A172 (cell line): ENCODE data around the gene KCNMA1. TPM values are rescaled to one million over a fixed set of nuclear protein-coding genes. Genes with fewer than 3 reads are reported as not detected.

Source experiments
- DNase-seq: peaks from one replicate; pipeline ENCODE4 v3.0.0-alpha.2; 2015; ENCODE audit warnings: low spot score
- total RNA-seq: library from RNA; depleted of rRNA; stranded (reverse); fragments of >200 nt; shearing (Covaris generic); gene quantifications from 2 replicates; pipeline ENCODE4 v1.2.3, GENCODE V29; 2014

Gene KCNMA1
- total RNA-seq, 1 experiment from 2014 or later = 50.7 TPM

DNA sequence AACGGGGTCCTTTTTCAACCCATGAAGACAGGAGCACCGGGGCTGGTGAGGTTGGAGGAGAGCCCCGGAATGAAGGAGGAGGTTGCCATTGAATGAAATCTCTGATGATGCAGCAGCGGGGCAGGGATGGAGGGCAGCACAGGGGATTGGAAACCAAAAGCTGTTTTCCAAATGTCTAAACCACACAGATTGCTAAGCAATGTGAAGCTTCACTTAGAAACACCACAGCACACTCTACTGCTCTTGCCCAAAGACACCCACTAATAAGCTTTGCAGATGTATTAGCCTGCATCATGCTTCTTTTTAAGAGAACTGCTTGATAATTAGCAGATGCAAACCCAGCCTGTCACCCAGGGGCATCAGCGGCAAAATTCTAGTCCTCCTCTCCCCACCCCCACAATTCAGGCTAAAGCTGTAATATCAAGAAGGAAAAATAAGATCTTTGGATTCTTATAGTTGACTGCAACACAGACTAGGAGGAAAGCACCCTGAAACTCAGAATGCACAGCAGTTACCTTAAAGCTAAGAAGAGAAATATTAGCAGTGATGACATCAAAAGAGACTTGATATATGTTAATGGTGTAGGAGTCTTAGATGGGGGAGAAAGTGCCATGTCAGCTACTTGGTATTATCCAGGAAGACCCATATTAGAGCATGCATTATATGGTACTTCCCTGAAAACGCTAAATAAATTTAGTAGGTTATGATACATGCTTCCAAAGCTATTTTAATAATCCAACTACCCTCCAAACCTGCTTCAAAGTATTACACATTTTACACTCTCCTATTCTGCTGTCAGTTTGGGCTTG lies 666.7 kb downstream of the KCNMA1 start:
- no peak for DNase-seq

- no peak for DNase-seq
Observed at GRCh38 chr10:76969366-76969948, 668.2 kb downstream of the KCNMA1 start.

DNA sequence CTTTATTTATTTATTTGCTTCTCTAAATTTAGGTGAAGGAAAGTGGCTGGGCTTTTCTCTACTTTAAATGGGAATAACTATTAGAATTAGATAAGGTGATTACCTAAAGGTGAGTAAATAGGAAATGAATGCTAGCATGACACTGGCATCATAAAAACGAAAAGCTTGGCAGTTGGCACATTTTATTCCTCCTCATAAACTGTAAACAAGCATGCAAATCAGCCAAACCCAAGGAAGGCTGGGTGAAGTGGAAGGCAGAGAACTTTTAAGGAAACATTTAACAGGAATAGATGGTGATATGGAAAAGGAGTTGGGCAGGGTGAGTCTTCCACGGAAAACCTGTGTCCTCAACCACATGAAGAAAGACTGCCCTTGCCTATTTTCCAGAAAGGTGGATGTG lies 669.1 kb downstream of the KCNMA1 start:
- DNase-seq = no peak

- no peak for DNase-seq
Observed at GRCh38 chr10:76962851-76963250, 674.8 kb downstream of the KCNMA1 start.

DNA sequence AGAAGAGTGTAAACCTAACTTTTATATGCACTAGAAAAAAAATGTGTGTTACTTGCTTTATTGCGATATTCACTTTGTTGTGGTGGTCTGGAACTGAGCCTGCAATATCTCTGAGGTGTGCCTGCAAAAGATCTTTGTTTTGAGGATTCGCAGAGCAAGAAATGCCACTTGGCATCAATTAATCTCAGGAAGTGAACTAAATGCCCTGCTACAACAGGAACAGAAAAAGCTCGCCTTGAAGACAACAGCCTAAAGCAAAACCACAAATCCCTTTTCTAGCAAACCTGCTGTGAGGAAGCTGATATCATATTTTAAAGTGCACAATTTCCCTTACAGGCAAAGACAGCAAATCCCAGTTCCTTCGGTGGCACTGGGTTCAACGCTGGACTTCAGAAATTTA lies 675.8 kb downstream of the KCNMA1 start:
- peak; percentile 42 for DNase-seq

- DNase-seq = no peak
Observed at GRCh38 chr10:76959111-76959510, 678.5 kb downstream of the KCNMA1 start.

DNA sequence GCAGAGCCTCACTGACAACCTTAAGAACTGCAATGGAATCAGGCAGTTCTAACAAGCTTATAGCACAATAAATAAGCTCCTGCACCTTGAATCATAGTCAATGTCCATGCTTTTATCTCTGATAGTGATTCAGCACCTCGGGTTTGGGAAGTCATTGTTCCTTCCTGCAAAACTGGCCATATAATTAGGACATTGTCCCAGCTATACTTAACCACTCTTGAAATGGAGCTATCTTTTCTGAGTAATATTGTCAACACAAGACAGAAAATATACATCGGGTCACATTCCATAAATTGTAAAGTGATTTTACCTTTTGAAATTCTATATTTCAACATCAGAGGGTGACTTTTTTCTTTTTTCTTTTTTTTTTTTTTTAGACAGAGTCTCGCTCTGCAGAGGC lies 682.8 kb downstream of the KCNMA1 start:
- no peak for DNase-seq

DNA sequence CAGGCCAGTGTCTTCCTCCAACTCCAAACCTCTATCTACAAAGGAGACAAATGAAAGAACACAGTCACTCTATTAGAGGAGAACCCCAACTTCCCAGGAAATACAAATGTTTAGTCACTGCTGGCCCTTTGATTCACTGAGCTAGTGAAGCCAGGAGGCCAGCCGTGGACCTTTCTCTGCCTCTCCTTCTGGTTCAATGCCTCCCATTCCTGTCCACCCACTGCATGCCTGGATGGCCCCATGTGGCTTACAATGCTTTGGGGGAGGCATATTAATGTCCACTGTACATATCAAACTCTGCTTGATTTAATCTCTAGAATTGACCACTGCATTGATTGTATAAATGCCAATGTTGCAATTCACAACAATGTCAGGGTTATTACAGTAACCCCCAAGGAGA lies 687.3 kb downstream of the KCNMA1 start:
- no peak for DNase-seq

- DNase-seq = no peak
Observed at GRCh38 chr10:76946270-76946669, 691.3 kb downstream of the KCNMA1 start.

- DNase-seq = no peak
Observed at GRCh38 chr10:76945166-76945565, 692.4 kb downstream of the KCNMA1 start.

GRCh38 chr10:76944640-76945039 lies 693.0 kb downstream of the KCNMA1 start:
- DNase-seq = no peak

GRCh38 chr10:76942628-76943416 lies 694.8 kb downstream of the KCNMA1 start:
- DNase-seq = peak; percentile 4

DNA sequence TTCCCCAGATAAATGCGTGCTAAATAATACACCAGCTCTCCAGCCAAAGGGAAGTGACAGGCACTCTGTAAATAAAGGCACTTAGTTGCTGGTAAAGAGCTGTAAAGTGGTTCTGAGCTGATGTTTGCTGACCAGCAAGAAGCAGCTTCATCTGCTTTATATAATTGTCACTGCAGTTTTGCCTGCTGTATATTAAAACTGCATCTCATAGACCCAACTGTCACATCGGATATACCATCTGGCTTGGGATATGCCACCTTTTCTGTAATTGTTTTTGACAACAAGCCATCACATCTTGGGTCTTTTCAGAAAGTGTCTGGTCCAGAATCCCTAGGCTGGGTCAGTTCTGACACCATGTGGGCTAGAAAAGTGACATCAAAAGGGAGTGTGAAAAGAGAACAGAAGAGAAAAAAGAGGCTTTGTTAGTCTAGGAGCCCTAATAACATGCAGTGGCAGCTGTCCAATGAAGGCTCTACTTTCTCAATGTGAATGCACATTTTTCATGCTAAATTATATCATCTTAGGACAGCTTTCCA lies 697.6 kb downstream of the KCNMA1 start:
- DNase-seq = no peak

DNA sequence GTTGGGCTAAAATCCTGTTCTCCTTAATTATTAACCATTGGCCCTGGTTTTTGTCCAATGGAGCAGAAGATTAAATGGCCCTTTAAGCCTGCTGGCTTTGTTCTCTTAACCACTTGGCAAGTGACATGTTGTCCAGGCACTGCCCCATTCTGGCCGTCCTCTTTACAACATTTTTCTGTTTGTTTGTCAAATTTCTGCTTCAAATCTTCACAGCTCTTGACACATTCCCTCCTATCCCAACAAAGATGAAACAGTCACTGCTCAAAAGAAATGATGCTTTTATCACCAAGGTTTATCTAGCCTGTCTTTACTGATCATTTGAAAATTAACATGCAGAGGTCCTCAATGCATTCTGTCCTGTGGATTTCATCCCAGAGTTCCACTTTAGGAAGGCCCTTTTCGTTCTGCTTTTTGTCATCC lies 700.4 kb downstream of the KCNMA1 start:
- DNase-seq = no peak

GRCh38 chr10:76935941-76936613 lies 701.5 kb downstream of the KCNMA1 start:
- DNase-seq = no peak

- no peak for DNase-seq
Observed at GRCh38 chr10:76928565-76928964, 709.0 kb downstream of the KCNMA1 start.

GRCh38 chr10:76925636-76926405 lies 711.8 kb downstream of the KCNMA1 start:
- DNase-seq = no peak

GRCh38 chr10:76922666-76923065 lies 714.9 kb downstream of the KCNMA1 start:
- DNase-seq = no peak

DNA sequence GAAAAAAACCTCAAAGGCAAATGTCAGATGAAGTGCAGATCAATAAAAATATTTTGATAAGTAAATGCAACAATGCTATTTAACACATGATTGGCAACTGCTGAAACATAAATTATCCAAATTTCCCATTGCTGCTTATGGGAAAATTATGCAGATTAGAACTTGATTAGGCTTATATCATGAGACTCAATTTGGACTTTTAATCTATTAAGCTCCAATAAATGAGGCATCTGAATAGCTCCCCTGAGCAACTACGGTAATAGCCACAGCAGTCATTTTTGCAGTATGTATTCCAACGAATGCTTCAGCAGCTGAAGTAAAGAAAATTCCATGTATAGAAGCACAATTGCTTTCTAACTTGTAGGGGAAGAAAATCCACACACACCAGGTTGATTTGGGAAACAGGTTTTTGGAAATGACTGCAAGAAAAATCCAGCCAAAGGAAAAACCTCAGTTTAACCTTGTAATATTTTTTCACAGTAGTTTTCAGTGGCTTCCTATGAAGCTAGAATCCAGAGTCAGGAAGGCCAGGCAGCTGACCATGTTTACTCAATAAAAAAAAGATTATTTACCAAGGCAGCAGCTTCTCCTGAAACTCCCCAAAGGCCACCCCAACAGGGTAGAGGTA lies 716.1 kb downstream of the KCNMA1 start:
- DNase-seq = no peak

GRCh38 chr10:76920581-76920980 lies 717.0 kb downstream of the KCNMA1 start:
- no peak for DNase-seq

- DNase-seq = no peak
Observed at GRCh38 chr10:76918106-76918505, 719.5 kb downstream of the KCNMA1 start.
